IMR-90 (cell line): Measurements from ENCODE around the gene LACC1. TPM values are rescaled to one million over a fixed set of nuclear protein-coding genes. Genes with fewer than 3 reads are reported as not detected.

Experiments
- ATAC-seq: fragments of 200-7000 bp; cut with Tn5 transposase; 2 replicates; pipeline ENCODE4 v1.9.1; 2020; ENCODE audit warnings: low read depth, mild to moderate bottlenecking, moderate library complexity
- BruUV-seq: library from RNA; stranded (reverse); fragments of 400-500 nt; replicated peaks from 2 replicates; lab custom pipeline; 2021; lab: Mats Ljungman, UMichigan
- CTCF ChIA-PET: fragments of 300-600 bp; formaldehyde crosslinking; extraction: SDS; loops from one replicate; lab custom pipeline; 2021; ENCODE audit warnings: antibody characterized with exemption; lab: Yijun Ruan, JAX
- POLR2A ChIA-PET: fragments of 300-600 bp; sonication (Branson Sonifier 250); formaldehyde crosslinking; loops from one replicate; lab custom pipeline; 2022; ENCODE audit warnings: antibody characterized with exemption; ENCODE audit not compliant: unreplicated experiment; lab: Charles Lee
- DNase-seq: peaks from one replicate; pipeline ENCODE4 v3.0.0; 2013
- H2AFZ ChIP-seq: replicated peaks from 2 replicates; pipeline ENCODE3; 2013; ENCODE audit warnings: low read length, mild to moderate bottlenecking; ENCODE audit not compliant: poor library complexity
- H2AK5ac ChIP-seq: 2 replicates; pipeline ENCODE4 v1.6.1; 2013; ENCODE audit warnings: low read depth, low read length, inconsistent platforms
- H2AK9ac ChIP-seq: replicated peaks from 2 replicates; pipeline ENCODE3; 2013; ENCODE audit warnings: mild to moderate bottlenecking, low read depth, low read length, moderate library complexity; ENCODE audit not compliant: poor library complexity
- H2BK120ac ChIP-seq: 2 replicates; pipeline ENCODE4 v1.6.1; 2013; ENCODE audit warnings: low read depth, low read length, inconsistent platforms
- H2BK15ac ChIP-seq: 3 replicates; pipeline ENCODE4 v1.6.1; 2013; ENCODE audit warnings: low read depth, low read length, inconsistent platforms
- H2BK20ac ChIP-seq: 2 replicates; pipeline ENCODE4 v1.6.1; 2013; ENCODE audit warnings: low read depth, mild to moderate bottlenecking, inconsistent platforms, low read length, moderate library complexity
- H2BK5ac ChIP-seq: 2 replicates; pipeline ENCODE4 v1.6.1; 2013; ENCODE audit warnings: mild to moderate bottlenecking, low read depth, low read length, inconsistent platforms; ENCODE audit not compliant: poor library complexity, severe bottlenecking
- H3K14ac ChIP-seq: replicated peaks from 2 replicates; pipeline ENCODE4 v1.6.1; 2013; ENCODE audit warnings: low read depth, low read length, inconsistent platforms
- H3K18ac ChIP-seq: 2 replicates; pipeline ENCODE4 v1.6.1; 2013; ENCODE audit warnings: low read depth, low read length, control low read depth
- H3K23ac ChIP-seq: 2 replicates; pipeline ENCODE4 v1.6.1; 2013; ENCODE audit warnings: low read depth, low read length, inconsistent platforms
- H3K27ac ChIP-seq: 2 replicates; pipeline ENCODE4 v1.5.1; 2013; ENCODE audit warnings: mild to moderate bottlenecking, control low read depth, low read length; ENCODE audit not compliant: insufficient read depth
- H3K27me3 ChIP-seq: 2 replicates; pipeline ENCODE4 v1.6.1; 2013; ENCODE audit warnings: low read length; ENCODE audit not compliant: control insufficient read depth, insufficient read depth
- H3K36me3 ChIP-seq: 2 replicates; pipeline ENCODE4 v1.6.1; 2013; ENCODE audit warnings: low read length, mixed read lengths; ENCODE audit not compliant: control insufficient read depth, insufficient read depth
- H3K4ac ChIP-seq: 2 replicates; pipeline ENCODE4 v1.6.1; 2013; ENCODE audit warnings: low read depth, low read length, inconsistent platforms
- H3K4me1 ChIP-seq: 2 replicates; pipeline ENCODE4 v1.6.1; 2013; ENCODE audit warnings: low read length, mixed read lengths; ENCODE audit not compliant: control insufficient read depth, insufficient read depth
- H3K4me2 ChIP-seq: 2 replicates; pipeline ENCODE4 v1.6.1; 2013; ENCODE audit warnings: low read depth, mild to moderate bottlenecking, control low read depth, low read length, moderate library complexity
- H3K4me3 ChIP-seq: 2 replicates; pipeline ENCODE4 v1.5.1; 2013; ENCODE audit warnings: low read depth, mild to moderate bottlenecking, control low read depth, low read length, moderate library complexity; ENCODE audit not compliant: insufficient read depth
- H3K56ac ChIP-seq: 2 replicates; pipeline ENCODE4 v1.6.1; 2013; ENCODE audit warnings: low read length, inconsistent platforms; ENCODE audit not compliant: insufficient read depth; ENCODE audit errors: extremely low read depth
- H3K79me1 ChIP-seq, 2 experiments: 2 replicates each; pipeline ENCODE4 v1.6.1; 2013; ENCODE audit warnings: low read length in 2 of 2, inconsistent platforms in 1 of 2, low read depth in 1 of 2
- H3K9ac ChIP-seq: 2 replicates; pipeline ENCODE4 v1.6.1; 2013; ENCODE audit warnings: low read depth, low read length, control low read depth
- H3K9me1 ChIP-seq: 2 replicates; pipeline ENCODE4 v1.6.1; 2013; ENCODE audit warnings: low read length, inconsistent platforms; ENCODE audit not compliant: insufficient read depth
- H3K9me3 ChIP-seq: 2 replicates; pipeline ENCODE4 v1.6.1; 2013; ENCODE audit warnings: low read length; ENCODE audit not compliant: control insufficient read depth, insufficient read depth
- H4K20me1 ChIP-seq: 2 replicates; pipeline ENCODE4 v1.6.1; 2013; ENCODE audit warnings: low read length, inconsistent platforms; ENCODE audit not compliant: insufficient read depth
- H4K5ac ChIP-seq: 2 replicates; pipeline ENCODE4 v1.6.1; 2013; ENCODE audit warnings: mild to moderate bottlenecking, low read depth, low read length, control low read depth
- H4K8ac ChIP-seq, 2 experiments: 2 replicates each; pipeline ENCODE4 v1.6.1; 2013; ENCODE audit warnings: low read depth in 2 of 2, low read length in 2 of 2, control low read depth in 1 of 2, inconsistent platforms in 1 of 2
- H4K91ac ChIP-seq: 2 replicates; pipeline ENCODE4 v1.6.1; 2013; ENCODE audit warnings: low read depth, low read length, inconsistent platforms; ENCODE audit not compliant: insufficient read depth
- BHLHE40 ChIP-seq: fragments of 150-350 bp; IDR thresholded peaks from 2 replicates; pipeline ENCODE4 v1.6.1; 2016; ENCODE audit warnings: mild to moderate bottlenecking, low read depth, low read length
- CEBPB ChIP-seq: IDR thresholded peaks from 2 replicates; pipeline ENCODE4 v1.6.1; 2012; ENCODE audit warnings: low read depth, low read length, improper control_type of control experiment
- CHD1 ChIP-seq: IDR thresholded peaks from 2 replicates; pipeline ENCODE4 v1.6.1; 2012; ENCODE audit warnings: low read depth, low read length, improper control_type of control experiment
- ELK1 ChIP-seq: fragments of 150-350 bp; IDR thresholded peaks from 2 replicates; pipeline ENCODE4 v1.6.1; 2016; ENCODE audit warnings: low read depth, mild to moderate bottlenecking, low read length, moderate library complexity, borderline replicate concordance
- MAFK ChIP-seq: IDR thresholded peaks from 2 replicates; pipeline ENCODE4 v1.6.1; 2012; ENCODE audit warnings: low read depth, low read length, improper control_type of control experiment
- MAZ ChIP-seq: IDR thresholded peaks from 2 replicates; pipeline ENCODE4 v1.6.1; 2012; ENCODE audit warnings: low read depth, mild to moderate bottlenecking, low read length, improper control_type of control experiment, moderate library complexity, borderline replicate concordance
- NFE2L2 ChIP-seq: fragments of 150-350 bp; IDR thresholded peaks from 2 replicates; pipeline ENCODE4 v1.6.1; 2016; ENCODE audit warnings: low read depth, mild to moderate bottlenecking, low read length
- POLR2A ChIP-seq: IDR thresholded peaks from 2 replicates; pipeline ENCODE4 v1.6.1; 2012; ENCODE audit warnings: mild to moderate bottlenecking, low read depth, low read length
- RCOR1 ChIP-seq: IDR thresholded peaks from 2 replicates; pipeline ENCODE4 v1.6.1; 2012; ENCODE audit warnings: mild to moderate bottlenecking, low read length, improper control_type of control experiment; ENCODE audit not compliant: insufficient replicate concordance
- USF2 ChIP-seq: fragments of 150-350 bp; IDR thresholded peaks from 2 replicates; pipeline ENCODE4 v1.6.1; 2017; ENCODE audit warnings: mild to moderate bottlenecking, antibody characterized with exemption, low read length, low read depth
- WGBS, 2 experiments: methylation state at CpG; one replicate each; pipeline versions ENCODE4 v1.1.5 to v1.1.7; 2013; ENCODE audit warnings: missing lambda C conversion rate in 2 of 2; ENCODE audit not compliant: insufficient read length in 1 of 2; ENCODE audit errors: extremely low coverage in 2 of 2; 5-methylcytosine and 5-hydroxymethylcytosine counted together
- dilution Hi-C: fragments of 300-500 bp; cut with HindIII; formaldehyde crosslinking; loops from one replicate; pipeline ENCODE4 v1.14.3; 2018; ENCODE audit warnings: low sequenced_read_pairs; ENCODE audit not compliant: unreplicated experiment
- in situ Hi-C: fragments of 300-500 bp; cut with MboI; formaldehyde crosslinking; loops from 3 replicates; pipeline ENCODE4 v1.14.3; 2019; ENCODE audit warnings: low sequenced_read_pairs, inconsistent platforms, mixed read lengths
- intact Hi-C: fragments of 100-400 bp; cut with micrococcal nuclease; formaldehyde crosslinking; loops from 2 replicates; pipeline ENCODE4 v1.10.0; 2022
- polyA plus RNA-seq, 3 experiments: library from polyadenylated mRNA; depleted of rRNA; stranded (reverse); fragments of >200 nt; gene quantifications; 2 replicates each; pipeline ENCODE4 v1.2.3, GENCODE V29; 2012; ENCODE audit warnings: low replicate concordance in 1 of 3
- total RNA-seq: library from RNA; depleted of rRNA; stranded (reverse); fragments of >200 nt; gene quantifications from 2 replicates; pipeline ENCODE4 v1.2.3, GENCODE V29; 2012

Gene LACC1
- total and polyA plus RNA-seq, 2 of the 4 experiments (the other 2 are of a cell fraction), result 3.2 to 4.7 TPM

DNA sequence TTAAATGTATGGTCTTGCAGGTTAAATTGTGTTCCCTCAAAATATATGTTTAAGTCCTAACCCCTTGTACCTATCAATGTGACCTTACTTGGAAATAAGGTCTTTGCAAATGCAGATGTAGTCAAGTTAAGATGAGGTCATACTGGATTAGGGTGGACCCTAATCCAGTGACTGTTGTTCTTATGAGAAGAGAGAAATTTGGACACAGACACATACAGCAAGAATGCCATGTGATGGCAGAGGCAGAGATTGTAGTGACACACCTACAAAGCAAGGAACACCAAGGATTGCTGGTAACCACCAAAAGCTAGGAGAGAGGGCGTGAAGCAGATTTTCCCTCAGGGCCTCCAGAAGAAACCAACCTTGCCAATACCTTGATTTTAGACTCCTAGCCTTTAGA, 50.2 kb downstream of the LACC1 start:
- no peak overlapping the region for H3K56ac ChIP-seq
- CTCF ChIA-PET, result no interaction called here
- in situ Hi-C loops (no loop called here), dilution Hi-C loops (no loop called here), intact Hi-C loops (loop anchor here (10.0 kb wide), 1 partner anchor 235 kb away; no protein-coding TSS in a partner anchor)
- no peaks in the 10 kb centered on the region for H3K4me1 ChIP-seq
- H3K4me3 ChIP-seq, result no peak overlapping the region
- no peak overlapping the region for H3K4me2 ChIP-seq
- no TSS peak for BruUV-seq
- H2BK5ac ChIP-seq, result no peak overlapping the region
- no peak overlapping the region for H3K4ac ChIP-seq
- H3K9me1 ChIP-seq, result no peaks in the 10 kb centered on the region
- H2BK15ac ChIP-seq, result no peak overlapping the region
- no peak overlapping the region for H4K91ac ChIP-seq
- H3K79me1 ChIP-seq, result no peaks in the 10 kb centered on the region
- 0 out of 2 replicates have a peak, but pooled peaks cover 3% of the 10 kb centered on the region for H3K9me3 ChIP-seq
- peaks cover 4% of the 10 kb centered on the region for H3K27me3 ChIP-seq
- no peak overlapping the region for H2AK5ac ChIP-seq
- H4K8ac ChIP-seq, result no peak overlapping the region
- no peak overlapping the region for H3K27ac ChIP-seq
- no peak overlapping the region for H3K14ac ChIP-seq
- no peak for DNase-seq
- ATAC-seq, result no peak
- no peak for TF ChIP-seq BHLHE40
- no peak for TF ChIP-seq NFE2L2
- no peak for TF ChIP-seq ELK1
- no peak for TF ChIP-seq USF2
- TF ChIP-seq POLR2A, result no peak
- no peak for TF ChIP-seq CEBPB
- no peak for TF ChIP-seq RCOR1
- TF ChIP-seq MAFK, result no peak
- no peak for TF ChIP-seq MAZ
- no peak for TF ChIP-seq CHD1
- H3K23ac ChIP-seq, result no peak overlapping the region
- WGBS, 2 experiments, result no CpG with 5 or more reads among the region's 1 CpG
- H2BK20ac ChIP-seq, result no peak overlapping the region
- H2AFZ ChIP-seq, result no peak overlapping the region
- H3K36me3 ChIP-seq, result no peaks in the 10 kb centered on the region
- H2AK9ac ChIP-seq, result no peak overlapping the region
- no peak overlapping the region for H2BK120ac ChIP-seq
- H3K9ac ChIP-seq, result no peak overlapping the region
- POLR2A ChIA-PET, result no interaction called here
- H3K18ac ChIP-seq, result no peak overlapping the region
- no peak overlapping the region for H4K5ac ChIP-seq
- H4K20me1 ChIP-seq, result no peaks in the 10 kb centered on the region
